HG02970 (cell line): ENCODE results near the gene MICAL3.

ENCODE experiments used
- ATAC-seq: cut with Tn5 transposase; IDR thresholded peaks from one replicate; pipeline ENCODE4 v1.9.1; 2021; ENCODE audit warnings: mild to moderate bottlenecking, moderate library complexity, moderate number of reproducible peaks; ENCODE audit not compliant: unreplicated experiment, low FRiP score

MICAL3 gene

DNA sequence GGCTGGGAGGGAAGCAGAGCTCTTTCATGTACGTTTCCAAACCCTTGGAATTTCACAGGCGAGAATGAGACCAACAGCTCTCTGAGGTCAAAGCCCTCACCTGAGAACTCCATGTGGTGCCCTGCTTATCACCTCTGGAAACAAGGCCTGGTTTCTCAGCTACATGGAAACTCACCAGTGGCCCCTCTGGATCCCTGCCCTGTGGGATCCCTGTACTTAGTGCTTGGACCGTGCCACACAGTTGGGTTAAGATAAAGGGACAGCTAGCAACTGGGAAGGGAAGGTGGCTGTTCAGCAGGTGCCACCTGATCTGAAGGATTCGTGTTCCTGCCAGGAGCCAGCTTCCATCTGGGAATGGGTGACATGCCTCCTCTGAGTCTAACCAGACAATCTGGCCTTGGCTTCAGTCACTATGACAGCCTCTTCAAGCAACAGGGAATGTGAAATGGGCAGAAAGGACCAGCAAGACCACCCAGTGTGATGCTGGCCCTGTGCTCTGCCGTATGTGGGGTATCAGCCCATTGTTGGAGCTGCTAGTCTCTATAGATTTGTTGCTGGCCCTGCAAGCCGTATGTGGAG, 195.8 kb downstream of the MICAL3 start:
- no peak for ATAC-seq

DNA sequence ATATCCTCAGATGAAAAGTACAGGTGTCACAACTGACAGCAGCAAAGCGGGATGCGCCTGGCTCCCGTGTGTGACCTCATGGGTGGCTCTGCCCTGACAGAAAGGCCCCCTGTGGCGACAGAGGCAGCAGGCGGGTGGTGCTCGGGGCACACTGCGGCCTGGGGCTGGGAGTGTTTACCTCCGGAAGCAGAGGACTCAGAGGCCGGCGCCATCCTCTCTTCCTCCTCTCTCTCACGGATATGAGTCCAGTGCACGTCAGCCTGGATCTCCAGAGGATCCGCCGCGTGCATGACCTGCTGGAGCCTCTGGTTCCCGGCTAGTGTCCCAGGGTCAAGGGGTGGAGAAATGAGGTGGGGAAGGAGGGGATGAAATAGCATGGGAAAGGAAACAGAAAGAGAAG, 196.9 kb downstream of the MICAL3 start:
- ATAC-seq: no peak

DNA sequence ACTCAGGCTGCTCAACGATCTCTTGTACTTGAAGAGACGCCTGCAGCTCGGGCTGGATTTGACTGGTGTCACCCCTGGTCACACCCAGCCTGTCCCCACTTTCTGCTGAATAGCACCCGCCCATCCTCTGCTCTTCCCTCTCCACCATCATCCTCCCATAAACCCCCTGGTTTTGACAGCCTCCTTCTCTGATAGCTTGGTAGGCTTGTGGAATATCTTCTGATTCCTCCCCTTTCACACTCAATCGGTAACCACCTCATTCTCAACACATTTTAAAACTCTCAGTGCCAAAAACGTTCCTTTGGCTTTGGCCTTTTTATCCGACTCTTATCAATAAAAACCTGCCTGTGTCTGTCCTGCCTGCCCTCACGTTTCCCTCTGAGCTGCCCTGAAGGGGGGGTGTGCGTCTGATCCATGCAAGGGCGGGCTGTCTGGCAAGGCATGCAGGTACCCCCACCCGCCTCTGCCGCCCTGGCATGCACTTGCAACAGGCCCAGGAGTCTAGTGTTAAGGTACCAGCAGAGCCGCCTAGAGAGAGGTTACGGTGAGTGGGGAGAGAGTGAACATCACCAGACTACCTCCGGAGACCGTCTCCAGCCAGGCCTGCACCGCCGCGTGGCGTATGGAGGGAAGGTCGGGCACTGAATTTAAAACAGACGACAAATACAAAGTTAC, 198.3 kb downstream of the MICAL3 start:
- no peak for ATAC-seq

DNA sequence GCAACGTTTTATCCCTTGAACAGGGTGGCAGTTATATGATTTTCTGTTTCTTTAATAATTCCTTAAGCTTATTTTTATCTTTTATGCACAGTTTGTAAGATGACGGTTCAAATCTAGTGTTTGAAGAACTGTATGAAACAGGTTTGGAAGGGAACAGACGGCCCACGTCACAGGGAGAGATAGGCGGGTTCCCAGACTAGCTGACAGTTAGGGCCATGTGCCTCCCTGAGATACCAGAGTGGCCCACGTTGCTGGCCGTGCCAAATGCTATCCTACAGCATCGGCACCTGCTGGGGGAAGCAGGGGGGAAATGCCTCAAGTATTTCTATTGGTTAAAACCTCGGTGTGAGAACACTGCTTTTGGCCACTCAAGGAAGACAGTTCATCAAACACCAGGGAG, 199.9 kb downstream of the MICAL3 start:
- no peak for ATAC-seq

DNA sequence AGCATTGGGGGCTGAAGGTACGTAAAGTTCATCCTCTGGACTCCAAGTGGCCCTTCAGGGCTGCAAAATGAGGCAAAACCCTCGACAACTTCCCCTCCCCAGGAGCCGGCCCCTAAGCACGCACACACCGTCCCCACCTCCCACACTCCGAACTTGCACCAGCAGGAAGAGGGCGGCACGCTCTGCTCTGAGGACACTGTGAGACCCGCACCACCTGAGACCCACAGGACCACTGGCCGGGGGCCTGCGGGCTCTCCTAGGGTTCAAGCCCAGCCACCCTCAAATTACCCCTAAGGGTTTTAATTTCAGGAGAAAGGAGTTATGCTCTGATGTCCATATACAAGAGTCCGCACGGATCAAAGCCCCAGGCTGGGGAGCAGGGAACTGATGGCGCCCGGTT, 200.4 kb downstream of the MICAL3 start:
- ATAC-seq: no peak

DNA sequence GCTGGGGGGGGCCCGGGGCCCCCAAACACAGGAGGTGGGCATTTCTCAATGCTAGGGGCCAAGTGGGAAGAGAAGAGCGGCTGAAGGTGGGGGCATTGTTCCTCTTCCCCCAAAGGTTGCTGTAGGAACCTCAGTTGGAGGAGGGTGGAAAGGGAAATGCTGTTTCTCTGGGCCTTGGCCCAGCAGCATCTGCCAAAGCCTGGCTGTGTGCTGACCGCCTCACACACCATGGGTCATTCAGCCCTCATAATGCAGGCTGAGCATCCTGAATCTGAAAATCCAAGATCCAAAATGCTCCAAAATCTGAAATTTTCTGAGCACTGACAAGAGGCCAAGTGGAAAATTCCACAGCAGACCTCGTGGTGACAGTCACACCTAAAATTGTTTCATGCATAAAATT, 201.1 kb downstream of the MICAL3 start:
- ATAC-seq: no peak

DNA sequence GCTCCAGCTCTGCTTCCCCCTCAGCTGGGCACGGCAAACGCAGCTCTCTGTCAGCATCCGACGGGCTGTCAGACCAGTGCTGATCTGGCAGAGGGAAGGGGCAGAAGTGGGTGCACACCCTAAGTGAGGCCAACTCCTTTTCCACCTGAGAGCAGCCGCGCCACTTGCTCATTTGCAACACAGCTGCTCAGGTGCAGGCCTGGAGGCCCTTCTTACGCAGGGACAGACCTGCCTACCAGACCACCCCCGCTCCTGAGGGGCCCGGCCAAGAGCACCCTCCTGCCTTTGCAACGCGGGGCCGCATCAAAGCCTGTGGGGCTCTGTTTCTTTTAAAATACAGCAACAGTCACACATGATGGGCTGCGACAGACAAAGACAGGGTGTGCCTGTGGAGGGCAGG, 202.3 kb downstream of the MICAL3 start:
- no peak for ATAC-seq

DNA sequence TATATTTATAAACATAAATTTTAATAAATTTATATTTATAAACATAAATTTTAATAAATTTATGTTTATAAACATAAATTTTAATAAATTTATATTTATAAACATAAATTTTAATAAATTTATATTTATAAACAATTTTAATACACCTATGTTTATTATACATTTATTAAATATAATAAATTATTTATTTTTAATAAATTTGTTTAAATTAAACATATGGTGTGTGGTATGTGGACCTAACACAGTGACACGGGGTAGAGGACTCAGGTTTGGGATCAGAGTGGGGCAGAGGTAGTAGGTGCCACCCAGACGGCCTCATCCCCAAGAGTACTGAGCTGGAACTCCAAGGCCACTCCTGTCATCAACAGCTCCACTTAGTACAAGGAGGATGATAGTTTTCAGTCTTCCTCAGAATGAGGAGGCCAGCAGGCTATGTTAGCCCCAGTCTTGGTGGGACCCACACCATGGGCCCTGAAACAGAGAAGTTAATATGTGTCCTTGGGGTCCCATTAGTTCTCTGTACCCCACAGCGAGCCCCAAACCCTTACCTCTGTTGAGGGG, 203.4 kb downstream of the MICAL3 start:
- no peak for ATAC-seq

DNA sequence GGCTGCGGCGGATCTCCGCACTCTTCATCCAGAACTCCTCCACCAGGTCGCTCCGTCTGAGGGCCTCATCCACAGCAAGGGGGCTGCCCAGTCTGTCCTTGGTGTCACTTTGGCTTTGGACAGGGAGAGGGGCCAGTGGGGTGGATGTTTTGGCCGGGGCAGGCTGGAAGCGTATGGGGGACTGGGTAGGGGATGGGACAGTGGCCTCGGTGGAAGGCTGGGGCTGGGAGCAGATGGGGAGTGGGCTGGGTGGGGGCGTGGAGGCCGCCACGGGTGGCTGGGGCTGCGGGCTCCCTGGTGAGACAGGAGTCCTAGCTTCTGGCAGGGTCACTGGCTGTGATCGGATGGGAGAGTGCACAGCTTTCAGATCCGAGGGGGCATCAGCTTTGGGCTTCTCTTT, 205.7 kb downstream of the MICAL3 start:
- ATAC-seq: no peak

DNA sequence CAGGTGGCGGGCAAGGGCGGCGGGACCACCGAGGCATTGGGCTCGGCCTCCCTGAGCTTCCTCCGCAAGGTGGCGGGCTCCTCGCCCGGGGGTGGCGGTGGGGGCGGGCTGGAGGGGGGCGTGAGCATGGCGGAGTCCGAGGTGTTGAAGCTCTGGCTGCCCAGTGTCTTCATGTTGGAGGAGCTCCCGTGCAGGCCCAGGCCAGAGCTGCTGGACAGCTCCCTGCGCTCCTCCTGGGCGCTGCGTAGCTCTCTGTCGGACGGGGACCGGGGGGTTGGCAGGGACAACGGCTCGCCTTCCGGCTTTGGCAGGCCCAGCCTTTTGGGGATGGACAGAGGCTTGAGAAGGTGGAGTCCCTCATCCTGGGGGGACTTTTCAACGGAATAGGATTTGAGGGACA, 206.2 kb downstream of the MICAL3 start:
- no peak for ATAC-seq

DNA sequence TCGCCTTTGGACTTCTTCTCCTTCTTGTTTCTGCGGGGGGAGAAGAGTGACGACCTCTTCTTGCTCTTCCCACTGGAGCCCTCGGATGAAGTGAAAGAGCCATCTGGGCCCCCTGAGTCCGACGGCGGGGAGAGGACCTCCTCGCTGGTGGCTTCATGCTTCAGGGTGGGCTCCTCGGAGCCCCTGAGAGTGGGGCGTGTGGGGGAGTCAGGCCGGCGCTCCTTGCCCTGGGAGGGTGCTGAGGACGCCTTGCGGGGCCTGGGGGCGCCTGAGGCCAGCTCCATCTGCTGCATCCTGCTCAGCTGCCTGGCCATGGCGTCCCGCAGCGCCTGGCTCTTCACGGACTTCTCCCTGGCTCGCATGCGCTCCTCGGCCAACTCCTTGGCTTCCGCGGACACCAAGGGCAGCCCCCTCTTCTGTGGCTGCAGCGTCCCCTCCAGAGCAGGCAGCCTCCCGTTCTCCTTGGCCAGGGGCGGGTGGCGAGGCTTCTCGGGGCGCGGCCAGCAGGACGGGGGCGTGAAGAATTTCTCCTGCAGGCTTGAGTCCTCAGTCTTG, 206.8 kb downstream of the MICAL3 start:
- ATAC-seq: no peak

DNA sequence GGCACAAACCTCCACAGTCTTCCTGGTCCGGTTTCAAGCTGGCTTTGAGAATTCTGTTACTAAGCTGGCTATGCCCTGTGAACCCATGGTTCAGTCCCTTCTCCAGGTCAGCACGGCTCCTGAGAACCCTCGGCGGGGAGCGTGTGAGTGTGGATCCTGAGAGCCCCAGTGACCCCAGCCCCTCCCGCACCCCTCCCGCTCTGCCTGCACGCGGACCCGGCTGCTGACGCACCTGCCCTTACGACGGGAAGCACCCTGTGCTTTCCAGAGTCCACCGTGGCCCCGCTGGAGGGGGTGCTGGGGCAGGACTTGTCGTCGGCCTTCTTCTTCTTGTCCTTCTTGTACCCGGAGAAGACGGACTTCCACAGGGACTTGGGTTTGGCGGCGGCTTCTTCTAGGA, 207.3 kb downstream of the MICAL3 start:
- no peak for ATAC-seq

DNA sequence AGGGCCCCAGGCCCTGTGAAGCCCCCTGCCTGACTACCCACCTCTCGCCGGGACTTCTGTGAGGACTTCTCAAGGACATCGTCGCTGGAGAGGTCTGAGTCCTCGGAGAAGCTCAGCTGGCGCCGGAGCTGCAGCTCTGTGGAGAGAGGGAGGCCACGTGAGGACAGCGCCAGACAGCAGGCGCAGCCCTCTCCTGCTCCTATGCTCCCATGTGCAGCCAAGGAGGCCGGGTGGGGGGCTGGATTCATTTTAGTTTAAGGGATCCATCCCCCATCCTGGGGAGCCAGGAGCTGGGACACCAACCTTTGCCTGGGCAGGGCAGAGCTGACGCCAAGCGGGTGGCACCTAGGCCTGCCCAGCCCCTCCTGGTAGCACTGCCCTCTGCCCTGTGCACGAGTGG, 207.7 kb downstream of the MICAL3 start:
- ATAC-seq: no peak

DNA sequence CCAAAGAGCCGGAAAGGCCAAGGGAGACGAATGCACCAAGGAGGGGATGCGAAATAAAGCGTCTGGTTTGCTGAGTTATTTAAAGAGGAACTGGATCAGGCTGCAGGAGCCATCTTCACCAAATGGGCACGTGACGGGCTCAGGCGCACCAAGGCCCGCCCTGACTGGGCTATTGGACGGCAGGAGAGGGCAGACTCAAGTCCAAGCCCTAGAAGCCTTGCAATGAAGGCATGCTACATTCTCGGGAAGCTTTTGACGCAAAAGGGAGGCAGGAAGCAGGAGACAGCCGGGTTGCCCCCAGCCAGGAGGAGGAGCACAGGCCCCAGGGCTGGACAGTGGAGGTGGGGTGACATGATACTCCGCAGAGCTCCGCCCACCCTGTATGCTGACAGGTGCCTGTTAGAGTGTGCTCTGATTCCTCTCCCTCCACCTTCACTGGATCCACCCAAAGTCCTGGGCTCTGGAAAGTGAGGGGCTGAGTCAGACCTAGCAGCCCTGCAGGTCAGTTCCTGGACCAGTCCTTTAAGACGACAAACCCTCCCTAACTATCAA, 208.6 kb downstream of the MICAL3 start:
- ATAC-seq: no peak

DNA sequence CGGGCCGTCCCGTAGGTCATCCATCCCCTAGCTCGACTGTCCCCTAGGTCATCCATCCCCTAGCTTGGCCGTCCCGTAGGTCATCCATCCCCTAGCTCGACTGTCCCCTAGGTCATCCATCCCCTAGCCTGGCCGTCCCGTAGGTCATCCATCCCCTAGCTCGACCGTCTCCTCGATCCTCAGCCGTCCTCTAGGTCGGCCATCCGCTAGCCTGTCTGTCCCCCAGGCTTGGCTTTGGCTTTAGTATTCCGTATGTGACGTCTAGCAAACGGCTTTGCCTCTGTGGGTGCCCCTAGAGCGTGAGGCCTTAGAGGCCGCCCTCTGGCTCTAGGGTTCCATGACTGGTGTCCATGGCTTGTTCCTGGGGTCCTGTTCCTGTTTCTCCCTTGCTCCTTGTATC, 209.5 kb downstream of the MICAL3 start:
- ATAC-seq: no peak

DNA sequence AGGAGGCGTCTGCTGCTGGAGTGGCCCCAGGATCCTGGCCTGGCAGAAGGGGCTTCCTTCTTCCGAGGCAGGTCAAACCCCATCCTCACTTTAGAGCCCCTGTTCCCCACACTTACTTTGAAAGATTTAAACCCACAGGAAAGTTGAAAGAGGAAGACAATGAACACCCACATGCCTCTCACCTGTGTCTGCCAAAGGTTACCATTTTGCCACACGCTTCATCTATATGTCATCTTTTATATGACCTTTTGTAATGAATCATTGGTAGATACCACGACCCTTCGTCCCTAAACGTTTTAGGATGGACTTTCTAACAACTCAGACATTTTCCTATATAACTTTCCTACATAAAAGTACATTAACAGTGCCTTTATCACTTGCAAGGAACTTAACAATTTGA, 210.3 kb downstream of the MICAL3 start:
- no peak for ATAC-seq

DNA sequence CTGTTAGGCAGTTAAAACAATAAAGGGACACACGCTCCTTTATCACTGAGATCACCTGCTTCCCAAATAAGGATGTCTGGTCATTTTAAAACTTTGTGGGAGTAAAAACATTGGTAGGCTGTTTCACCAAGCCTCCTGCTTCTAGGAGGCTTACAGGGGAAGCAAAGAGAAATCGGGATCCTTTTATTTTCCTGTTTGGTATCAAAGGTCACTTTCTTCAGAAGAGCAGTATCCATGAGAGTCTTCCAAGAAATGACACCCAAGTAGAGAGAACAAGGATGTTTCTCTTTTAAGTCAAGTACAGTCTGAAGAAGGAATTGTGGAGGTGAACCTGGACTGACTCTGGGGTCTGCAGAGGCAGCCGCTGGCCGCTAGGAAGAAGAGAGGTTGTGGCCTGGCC, 213.2 kb downstream of the MICAL3 start:
- no peak for ATAC-seq

DNA sequence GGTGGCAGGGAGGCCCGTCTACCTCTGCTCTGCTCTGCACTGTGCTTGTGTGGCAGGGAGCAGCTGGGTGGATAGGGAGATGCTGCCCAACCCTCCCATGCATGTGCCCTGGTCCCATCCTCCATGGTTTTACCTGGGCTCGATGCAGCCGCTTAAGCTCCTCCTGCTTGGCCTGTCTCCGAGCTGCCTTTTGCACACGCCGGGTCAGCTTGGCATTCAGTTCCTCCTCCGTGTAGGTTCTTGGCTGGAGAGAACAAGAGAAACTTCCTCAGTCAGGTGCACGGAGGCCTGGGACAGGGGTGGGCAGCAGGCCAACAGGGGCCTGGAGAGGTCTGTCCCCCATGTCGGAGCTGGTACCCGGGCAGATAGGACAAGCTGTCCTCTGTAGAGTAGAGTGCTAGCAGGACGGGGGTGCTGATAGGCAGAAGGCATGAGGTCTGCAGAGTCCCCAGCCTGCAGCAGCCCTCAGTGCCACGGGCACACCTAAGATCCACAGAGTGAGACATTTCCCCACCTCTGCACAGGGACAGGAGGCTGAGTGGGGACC, 213.7 kb downstream of the MICAL3 start:
- ATAC-seq: no peak

DNA sequence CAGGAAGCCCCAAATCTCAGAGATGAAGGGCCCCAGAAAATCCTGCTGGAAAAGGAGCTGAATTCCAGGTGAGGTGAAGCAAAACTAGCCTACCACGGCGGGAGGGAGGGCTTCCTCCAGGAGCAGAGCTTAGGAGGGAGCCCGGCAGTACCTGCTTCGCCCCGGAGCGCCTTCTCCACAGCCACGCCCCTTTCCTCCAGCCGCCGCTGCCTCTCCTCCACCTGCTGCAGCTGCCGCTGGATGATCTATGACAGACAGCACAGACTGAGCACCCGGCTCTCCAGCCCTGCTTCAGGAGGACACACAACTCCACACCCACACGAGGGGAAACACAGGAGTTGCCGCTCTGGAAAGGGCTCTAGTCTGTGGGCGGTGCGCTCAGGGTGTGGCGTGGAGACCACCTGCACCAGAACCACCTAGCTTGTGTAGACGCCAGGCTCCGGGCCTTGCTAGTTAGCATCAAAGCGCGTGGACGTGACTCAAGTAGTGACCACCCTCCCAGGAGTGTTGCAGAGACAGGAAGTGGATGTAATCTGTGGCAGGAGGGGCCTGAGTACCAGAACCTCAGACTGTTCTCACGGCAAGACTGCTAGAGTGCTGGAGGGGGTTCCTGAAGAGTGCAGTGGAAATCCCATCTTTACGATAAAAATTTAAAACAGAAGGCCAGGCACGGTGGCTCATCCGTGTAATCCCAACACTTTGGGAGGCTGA, 215.5 kb downstream of the MICAL3 start:
- ATAC-seq: no peak

DNA sequence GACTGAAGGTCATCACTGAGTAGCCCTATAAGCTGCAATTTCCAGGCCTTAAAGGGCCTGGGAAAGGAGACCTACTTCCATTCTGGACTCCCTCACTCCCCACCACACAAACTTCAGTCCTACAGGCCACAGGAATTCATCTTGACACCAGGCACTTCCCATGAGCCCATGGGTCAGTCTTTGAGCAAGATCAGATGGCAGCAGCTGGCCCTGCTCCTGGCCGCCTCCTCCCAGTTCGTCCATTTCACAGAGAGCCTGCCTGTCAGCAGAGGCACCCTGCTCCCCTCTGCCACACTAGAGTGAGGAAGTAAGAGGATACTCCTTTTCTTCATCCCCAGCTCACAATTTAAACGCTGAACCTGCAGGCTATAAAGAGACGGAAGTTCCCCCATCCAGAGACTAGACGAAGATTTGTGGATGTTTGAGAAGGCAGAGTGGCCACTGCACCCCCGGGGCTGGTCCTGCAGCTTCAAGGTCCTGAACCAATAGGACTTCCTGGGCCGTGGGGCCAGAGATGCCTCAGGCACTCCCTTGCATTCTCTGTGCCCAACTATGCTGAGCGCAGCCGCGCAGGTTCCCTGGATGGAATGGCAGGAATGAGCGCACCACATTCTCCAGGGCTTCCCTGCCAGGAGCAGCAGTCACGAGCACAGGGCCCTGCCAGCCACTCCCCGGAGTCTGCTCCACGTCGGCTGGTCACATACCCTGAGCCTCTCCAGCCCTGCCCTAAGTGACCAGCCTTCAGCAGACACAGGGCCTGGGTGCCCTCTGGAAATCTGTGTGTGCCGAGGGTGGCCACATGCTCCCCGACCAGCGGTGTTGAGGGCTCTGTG, 216.6 kb downstream of the MICAL3 start:
- no peak for ATAC-seq
